GM12875 (cell line): Measurements from ENCODE around the gene GBX1.

Experiments
- H3K4me3 ChIP-seq: one replicate; pipeline ENCODE4 v1.5.1; 2011; ENCODE audit warnings: low read depth, low read length, control low read depth
- TF ChIP-seq, protein P1 (sequence below): IDR thresholded peaks from 2 replicates; pipeline ENCODE4 v1.5.1; 2011; ENCODE audit warnings: low read depth, mild to moderate bottlenecking, control low read depth, inconsistent platforms, low read length, moderate library complexity, borderline replicate concordance; ENCODE audit not compliant: insufficient read depth

The GBX1 gene

GRCh38 chr7:151178236-151178635 lies 10.7 kb upstream of the GBX1 start:
- H3K4me3 ChIP-seq, result no peak overlapping the region
- TF ChIP-seq, protein P1, sequence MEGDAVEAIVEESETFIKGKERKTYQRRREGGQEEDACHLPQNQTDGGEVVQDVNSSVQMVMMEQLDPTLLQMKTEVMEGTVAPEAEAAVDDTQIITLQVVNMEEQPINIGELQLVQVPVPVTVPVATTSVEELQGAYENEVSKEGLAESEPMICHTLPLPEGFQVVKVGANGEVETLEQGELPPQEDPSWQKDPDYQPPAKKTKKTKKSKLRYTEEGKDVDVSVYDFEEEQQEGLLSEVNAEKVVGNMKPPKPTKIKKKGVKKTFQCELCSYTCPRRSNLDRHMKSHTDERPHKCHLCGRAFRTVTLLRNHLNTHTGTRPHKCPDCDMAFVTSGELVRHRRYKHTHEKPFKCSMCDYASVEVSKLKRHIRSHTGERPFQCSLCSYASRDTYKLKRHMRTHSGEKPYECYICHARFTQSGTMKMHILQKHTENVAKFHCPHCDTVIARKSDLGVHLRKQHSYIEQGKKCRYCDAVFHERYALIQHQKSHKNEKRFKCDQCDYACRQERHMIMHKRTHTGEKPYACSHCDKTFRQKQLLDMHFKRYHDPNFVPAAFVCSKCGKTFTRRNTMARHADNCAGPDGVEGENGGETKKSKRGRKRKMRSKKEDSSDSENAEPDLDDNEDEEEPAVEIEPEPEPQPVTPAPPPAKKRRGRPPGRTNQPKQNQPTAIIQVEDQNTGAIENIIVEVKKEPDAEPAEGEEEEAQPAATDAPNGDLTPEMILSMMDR, result no peak

GRCh38 chr7:151177310-151177709 lies 9.8 kb upstream of the GBX1 start:
- no peak overlapping the region for H3K4me3 ChIP-seq
- TF ChIP-seq, protein P1, result no peak

GRCh38 chr7:151176401-151176800 lies 8.9 kb upstream of the GBX1 start:
- TF ChIP-seq, protein P1, result no peak
- no peak overlapping the region for H3K4me3 ChIP-seq

DNA sequence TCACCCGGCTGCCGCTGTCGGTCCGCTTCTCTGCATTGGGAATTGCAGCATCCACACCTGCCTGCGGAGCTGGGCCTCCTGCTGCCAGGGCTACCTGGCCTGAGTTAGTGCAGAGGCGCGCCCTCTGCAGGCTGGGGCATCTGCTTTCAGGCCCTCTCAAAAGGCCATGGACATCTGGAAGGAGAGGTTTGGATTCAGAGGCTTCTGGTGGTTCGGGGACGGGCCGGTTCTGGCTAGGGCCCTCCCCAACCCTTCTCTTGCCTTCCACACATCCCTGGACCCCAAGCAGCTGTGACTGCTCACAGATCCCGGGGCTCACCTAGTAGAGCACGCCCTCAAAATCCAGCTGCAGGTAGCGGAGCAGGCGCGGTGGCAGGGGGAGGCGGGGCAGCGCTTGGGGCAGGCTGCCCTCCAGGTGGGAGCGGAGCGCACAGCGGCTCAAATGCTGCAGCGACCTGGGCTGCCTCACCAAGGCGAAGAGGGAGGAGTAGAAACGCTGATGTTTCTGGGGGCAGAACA lies 8.4 kb upstream of the GBX1 start:
- no peak overlapping the region for H3K4me3 ChIP-seq
- TF ChIP-seq, protein P1, result no peak

- TF ChIP-seq, protein P1, result no peak
- H3K4me3 ChIP-seq, result no peak overlapping the region
Measured at GRCh38 chr7:151175047-151175792, 7.7 kb upstream of the GBX1 start.

DNA sequence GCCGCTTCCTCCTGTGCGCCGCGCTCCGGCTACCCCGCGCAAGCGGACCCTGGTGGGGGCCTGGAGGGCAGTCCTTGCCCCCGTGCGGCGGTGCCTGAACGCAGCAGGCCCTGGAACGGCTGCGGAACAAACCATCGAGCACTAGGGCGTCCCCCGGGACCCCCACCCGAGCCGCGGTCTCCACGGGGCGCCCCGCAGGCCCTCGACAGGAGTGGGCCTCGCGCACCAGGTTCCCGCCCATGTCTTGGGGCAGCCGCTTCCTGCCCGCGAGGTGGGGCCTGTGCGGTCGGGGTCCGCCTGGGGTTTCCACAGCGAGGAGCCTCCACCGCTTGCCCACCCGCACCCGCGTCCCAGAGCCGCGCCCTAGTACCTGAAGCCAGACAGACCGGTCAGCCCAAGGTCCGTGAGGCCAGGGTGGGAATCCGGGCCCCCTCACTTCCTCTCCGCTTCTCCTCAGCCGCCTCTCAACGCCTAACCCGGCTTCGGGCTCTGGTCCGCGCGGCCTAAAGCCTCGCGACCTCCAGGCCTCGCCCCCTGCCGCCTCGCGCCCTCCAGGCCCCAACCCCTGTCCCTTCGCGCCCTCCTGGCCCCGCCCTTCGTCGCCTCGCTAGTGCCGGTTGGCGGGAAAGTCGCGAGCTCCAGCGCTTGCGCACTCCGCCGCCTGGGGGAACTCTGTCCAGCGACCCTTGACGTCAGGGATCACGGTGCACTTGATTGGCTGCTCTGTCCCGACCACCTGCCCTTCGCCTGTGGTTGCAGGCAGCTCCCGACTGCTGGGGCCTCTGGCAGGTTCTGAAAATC lies 7.0 kb upstream of the GBX1 start:
- TF ChIP-seq, protein P1, result no peak
- H3K4me3 ChIP-seq, result no peak overlapping the region
